ENCODE data around the gene LDLRAD4.

GRCh38 chr18:13309748-13310670 lies 91.4 kb downstream of the LDLRAD4 start:
- TF ChIP-seq CTCF (IDR thresholded peaks at IDR 0.05; ENCODE audit: insufficient read depth, low read length) (no peak), POLR2AphosphoS5 (IDR thresholded peaks at IDR 0.05; ENCODE audit: low read depth) (no peak)

All from HL-60 (cell line).